GM19351 (cell line): ENCODE results near the gene UNC5A.

Experiments
- ATAC-seq: cut with Tn5 transposase; IDR thresholded peaks from one replicate; pipeline ENCODE4 v1.9.1; 2021; ENCODE audit warnings: mild to moderate bottlenecking, moderate library complexity; ENCODE audit not compliant: unreplicated experiment

Gene UNC5A

GRCh38 chr5:176781638-176782570 is 28.5 kb upstream of the UNC5A start:
- no peak for ATAC-seq

GRCh38 chr5:176784218-176785165 is 25.9 kb upstream of the UNC5A start:
- no peak for ATAC-seq

- ATAC-seq, result no peak
Measured at GRCh38 chr5:176785184-176786145, 24.9 kb upstream of the UNC5A start.

- no peak for ATAC-seq
Measured at GRCh38 chr5:176787676-176788075, 22.7 kb upstream of the UNC5A start.

- ATAC-seq, result no peak
Measured at GRCh38 chr5:176788091-176788490, 22.3 kb upstream of the UNC5A start.

- ATAC-seq, result no peak
Measured at GRCh38 chr5:176788941-176789872, 21.2 kb upstream of the UNC5A start.

GRCh38 chr5:176789873-176790615 is 20.3 kb upstream of the UNC5A start:
- no peak for ATAC-seq

- no peak for ATAC-seq
Measured at GRCh38 chr5:176790941-176791340, 19.4 kb upstream of the UNC5A start.

- ATAC-seq, result no peak
Measured at GRCh38 chr5:176792655-176793342, 17.6 kb upstream of the UNC5A start.

GRCh38 chr5:176793343-176793699 is 17.0 kb upstream of the UNC5A start:
- no peak for ATAC-seq

GRCh38 chr5:176793736-176794135 is 16.6 kb upstream of the UNC5A start:
- no peak for ATAC-seq

GRCh38 chr5:176794509-176794908 is 15.8 kb upstream of the UNC5A start:
- no peak for ATAC-seq

- no peak for ATAC-seq
Measured at GRCh38 chr5:176796411-176796810, 13.9 kb upstream of the UNC5A start.

GRCh38 chr5:176796970-176797369 is 13.4 kb upstream of the UNC5A start:
- no peak for ATAC-seq

GRCh38 chr5:176797456-176798050 is 12.8 kb upstream of the UNC5A start:
- no peak for ATAC-seq

- ATAC-seq, result no peak
Measured at GRCh38 chr5:176798086-176798876, 12.1 kb upstream of the UNC5A start.

- ATAC-seq, result no peak
Measured at GRCh38 chr5:176798949-176799348, 11.4 kb upstream of the UNC5A start.
